ENCODE results near the gene PDE4D. TPM values are rescaled to one million over a fixed set of nuclear protein-coding genes. Genes with fewer than 3 reads are reported as not detected.

PDE4D gene
- total RNA-seq, 1 experiment from 2014 or later = 3.3 TPM

DNA sequence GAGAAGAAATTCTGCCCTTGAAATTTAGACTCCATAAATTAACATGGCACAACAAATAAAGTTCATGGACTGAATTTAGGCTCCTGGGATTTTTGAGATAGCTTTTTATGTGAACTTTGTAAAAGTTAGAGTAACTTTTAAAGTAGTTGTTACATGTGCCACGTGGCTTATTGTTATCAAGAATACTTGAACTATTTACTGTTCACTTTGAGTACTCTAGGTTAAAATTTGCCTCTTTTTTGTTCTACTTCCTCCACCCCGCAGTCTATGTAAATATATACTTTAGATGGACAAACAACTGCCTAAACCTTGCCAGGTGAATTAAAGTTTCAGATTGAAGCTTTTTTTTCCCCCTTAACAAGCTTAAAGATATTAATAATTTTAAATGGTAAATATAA is 852.7 kb downstream of the PDE4D start:
- no peak for DNase-seq (ENCODE audit: low spot score)
- no peak for ATAC-seq
- ChIA-PET POLR2A (no interaction called here), CTCF (interaction anchor here (0.6 kb wide), 1 partner anchor 663 kb away, joined by 5 read pairs; no protein-coding TSS in a partner anchor)
- Mint-ChIP-seq H3K4me3 (peak overlapping the region; percentile 87; the same call in 1 of the 2 replicates), H3K4me1 (peaks cover 22% of the 10 kb centered on the region), H3K9me3 (peaks cover 3% of the 10 kb centered on the region; the same call in 1 of the 2 replicates), H3K36me3 (no peaks in the 10 kb centered on the region), H3K27ac (no peak overlapping the region), H3K27me3 (ENCODE audit: low read depth) (peaks cover 52% of the 10 kb centered on the region)
- TF ChIP-seq, protein P1, sequence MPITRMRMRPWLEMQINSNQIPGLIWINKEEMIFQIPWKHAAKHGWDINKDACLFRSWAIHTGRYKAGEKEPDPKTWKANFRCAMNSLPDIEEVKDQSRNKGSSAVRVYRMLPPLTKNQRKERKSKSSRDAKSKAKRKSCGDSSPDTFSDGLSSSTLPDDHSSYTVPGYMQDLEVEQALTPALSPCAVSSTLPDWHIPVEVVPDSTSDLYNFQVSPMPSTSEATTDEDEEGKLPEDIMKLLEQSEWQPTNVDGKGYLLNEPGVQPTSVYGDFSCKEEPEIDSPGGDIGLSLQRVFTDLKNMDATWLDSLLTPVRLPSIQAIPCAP (CRISPR knock-in tag; IDR thresholded peaks at IDR 0.05) = no peak
- no peak for TF ChIP-seq KAT7 (CRISPR knock-in tag; IDR thresholded peaks at IDR 0.05; ENCODE audit: borderline replicate concordance)
- TF ChIP-seq, protein P2, sequence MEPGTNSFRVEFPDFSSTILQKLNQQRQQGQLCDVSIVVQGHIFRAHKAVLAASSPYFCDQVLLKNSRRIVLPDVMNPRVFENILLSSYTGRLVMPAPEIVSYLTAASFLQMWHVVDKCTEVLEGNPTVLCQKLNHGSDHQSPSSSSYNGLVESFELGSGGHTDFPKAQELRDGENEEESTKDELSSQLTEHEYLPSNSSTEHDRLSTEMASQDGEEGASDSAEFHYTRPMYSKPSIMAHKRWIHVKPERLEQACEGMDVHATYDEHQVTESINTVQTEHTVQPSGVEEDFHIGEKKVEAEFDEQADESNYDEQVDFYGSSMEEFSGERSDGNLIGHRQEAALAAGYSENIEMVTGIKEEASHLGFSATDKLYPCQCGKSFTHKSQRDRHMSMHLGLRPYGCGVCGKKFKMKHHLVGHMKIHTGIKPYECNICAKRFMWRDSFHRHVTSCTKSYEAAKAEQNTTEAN (CRISPR knock-in tag; IDR thresholded peaks at IDR 0.05) = no peak
- TF ChIP-seq TP53 (CRISPR knock-in tag; IDR thresholded peaks at IDR 0.05) = no peak
- TF ChIP-seq, protein P3, sequence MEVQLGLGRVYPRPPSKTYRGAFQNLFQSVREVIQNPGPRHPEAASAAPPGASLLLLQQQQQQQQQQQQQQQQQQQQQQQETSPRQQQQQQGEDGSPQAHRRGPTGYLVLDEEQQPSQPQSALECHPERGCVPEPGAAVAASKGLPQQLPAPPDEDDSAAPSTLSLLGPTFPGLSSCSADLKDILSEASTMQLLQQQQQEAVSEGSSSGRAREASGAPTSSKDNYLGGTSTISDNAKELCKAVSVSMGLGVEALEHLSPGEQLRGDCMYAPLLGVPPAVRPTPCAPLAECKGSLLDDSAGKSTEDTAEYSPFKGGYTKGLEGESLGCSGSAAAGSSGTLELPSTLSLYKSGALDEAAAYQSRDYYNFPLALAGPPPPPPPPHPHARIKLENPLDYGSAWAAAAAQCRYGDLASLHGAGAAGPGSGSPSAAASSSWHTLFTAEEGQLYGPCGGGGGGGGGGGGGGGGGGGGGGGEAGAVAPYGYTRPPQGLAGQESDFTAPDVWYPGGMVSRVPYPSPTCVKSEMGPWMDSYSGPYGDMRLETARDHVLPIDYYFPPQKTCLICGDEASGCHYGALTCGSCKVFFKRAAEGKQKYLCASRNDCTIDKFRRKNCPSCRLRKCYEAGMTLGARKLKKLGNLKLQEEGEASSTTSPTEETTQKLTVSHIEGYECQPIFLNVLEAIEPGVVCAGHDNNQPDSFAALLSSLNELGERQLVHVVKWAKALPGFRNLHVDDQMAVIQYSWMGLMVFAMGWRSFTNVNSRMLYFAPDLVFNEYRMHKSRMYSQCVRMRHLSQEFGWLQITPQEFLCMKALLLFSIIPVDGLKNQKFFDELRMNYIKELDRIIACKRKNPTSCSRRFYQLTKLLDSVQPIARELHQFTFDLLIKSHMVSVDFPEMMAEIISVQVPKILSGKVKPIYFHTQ (CRISPR knock-in tag; IDR thresholded peaks at IDR 0.05) = no peak
- no peak for TF ChIP-seq ZNF121 (CRISPR knock-in tag; IDR thresholded peaks at IDR 0.05)
- no peak for TF ChIP-seq ZNF317 (CRISPR knock-in tag; IDR thresholded peaks at IDR 0.05; ENCODE audit: borderline replicate concordance, low read depth)
- TF ChIP-seq, protein P4, sequence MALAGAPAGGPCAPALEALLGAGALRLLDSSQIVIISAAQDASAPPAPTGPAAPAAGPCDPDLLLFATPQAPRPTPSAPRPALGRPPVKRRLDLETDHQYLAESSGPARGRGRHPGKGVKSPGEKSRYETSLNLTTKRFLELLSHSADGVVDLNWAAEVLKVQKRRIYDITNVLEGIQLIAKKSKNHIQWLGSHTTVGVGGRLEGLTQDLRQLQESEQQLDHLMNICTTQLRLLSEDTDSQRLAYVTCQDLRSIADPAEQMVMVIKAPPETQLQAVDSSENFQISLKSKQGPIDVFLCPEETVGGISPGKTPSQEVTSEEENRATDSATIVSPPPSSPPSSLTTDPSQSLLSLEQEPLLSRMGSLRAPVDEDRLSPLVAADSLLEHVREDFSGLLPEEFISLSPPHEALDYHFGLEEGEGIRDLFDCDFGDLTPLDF (CRISPR knock-in tag; IDR thresholded peaks at IDR 0.05) = no peak
- TF ChIP-seq, protein P5, sequence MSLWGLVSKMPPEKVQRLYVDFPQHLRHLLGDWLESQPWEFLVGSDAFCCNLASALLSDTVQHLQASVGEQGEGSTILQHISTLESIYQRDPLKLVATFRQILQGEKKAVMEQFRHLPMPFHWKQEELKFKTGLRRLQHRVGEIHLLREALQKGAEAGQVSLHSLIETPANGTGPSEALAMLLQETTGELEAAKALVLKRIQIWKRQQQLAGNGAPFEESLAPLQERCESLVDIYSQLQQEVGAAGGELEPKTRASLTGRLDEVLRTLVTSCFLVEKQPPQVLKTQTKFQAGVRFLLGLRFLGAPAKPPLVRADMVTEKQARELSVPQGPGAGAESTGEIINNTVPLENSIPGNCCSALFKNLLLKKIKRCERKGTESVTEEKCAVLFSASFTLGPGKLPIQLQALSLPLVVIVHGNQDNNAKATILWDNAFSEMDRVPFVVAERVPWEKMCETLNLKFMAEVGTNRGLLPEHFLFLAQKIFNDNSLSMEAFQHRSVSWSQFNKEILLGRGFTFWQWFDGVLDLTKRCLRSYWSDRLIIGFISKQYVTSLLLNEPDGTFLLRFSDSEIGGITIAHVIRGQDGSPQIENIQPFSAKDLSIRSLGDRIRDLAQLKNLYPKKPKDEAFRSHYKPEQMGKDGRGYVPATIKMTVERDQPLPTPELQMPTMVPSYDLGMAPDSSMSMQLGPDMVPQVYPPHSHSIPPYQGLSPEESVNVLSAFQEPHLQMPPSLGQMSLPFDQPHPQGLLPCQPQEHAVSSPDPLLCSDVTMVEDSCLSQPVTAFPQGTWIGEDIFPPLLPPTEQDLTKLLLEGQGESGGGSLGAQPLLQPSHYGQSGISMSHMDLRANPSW (CRISPR knock-in tag; conservative IDR thresholded peaks at IDR 0.05; ENCODE audit: low read depth) = no peak
- TF ChIP-seq ATF1 (CRISPR knock-in tag; IDR thresholded peaks at IDR 0.05) = no peak
- no peak for TF ChIP-seq FOXJ3 (CRISPR knock-in tag; IDR thresholded peaks at IDR 0.05; ENCODE audit: borderline replicate concordance)
- no peak for TF ChIP-seq SMAD3 (CRISPR knock-in tag; IDR thresholded peaks at IDR 0.05; ENCODE audit: borderline replicate concordance)
- no peak for TF ChIP-seq NR3C1 (CRISPR knock-in tag; conservative IDR thresholded peaks at IDR 0.05; ENCODE audit: low read depth)
- TF ChIP-seq, protein P6, sequence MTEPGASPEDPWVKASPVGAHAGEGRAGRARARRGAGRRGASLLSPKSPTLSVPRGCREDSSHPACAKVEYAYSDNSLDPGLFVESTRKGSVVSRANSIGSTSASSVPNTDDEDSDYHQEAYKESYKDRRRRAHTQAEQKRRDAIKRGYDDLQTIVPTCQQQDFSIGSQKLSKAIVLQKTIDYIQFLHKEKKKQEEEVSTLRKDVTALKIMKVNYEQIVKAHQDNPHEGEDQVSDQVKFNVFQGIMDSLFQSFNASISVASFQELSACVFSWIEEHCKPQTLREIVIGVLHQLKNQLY (CRISPR knock-in tag; IDR thresholded peaks at IDR 0.05) = no peak
- TF ChIP-seq GABPB1 (CRISPR knock-in tag; IDR thresholded peaks at IDR 0.05) = no peak
- no peak for TF ChIP-seq ZNF232 (CRISPR knock-in tag; IDR thresholded peaks at IDR 0.05)
- TF ChIP-seq ZNF396 (CRISPR knock-in tag; IDR thresholded peaks at IDR 0.05; ENCODE audit: borderline replicate concordance) = no peak
- no peak for TF ChIP-seq TEAD1 (CRISPR knock-in tag; IDR thresholded peaks at IDR 0.05)
- TF ChIP-seq ELF4 (CRISPR knock-in tag; IDR thresholded peaks at IDR 0.05; ENCODE audit: low read depth) = no peak
- TF ChIP-seq, protein P7, sequence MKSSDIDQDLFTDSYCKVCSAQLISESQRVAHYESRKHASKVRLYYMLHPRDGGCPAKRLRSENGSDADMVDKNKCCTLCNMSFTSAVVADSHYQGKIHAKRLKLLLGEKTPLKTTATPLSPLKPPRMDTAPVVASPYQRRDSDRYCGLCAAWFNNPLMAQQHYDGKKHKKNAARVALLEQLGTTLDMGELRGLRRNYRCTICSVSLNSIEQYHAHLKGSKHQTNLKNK (CRISPR knock-in tag; IDR thresholded peaks at IDR 0.05) = no peak
